Measurements from ENCODE around the gene OTOP3. TPM values are rescaled to one million over a fixed set of nuclear protein-coding genes. Genes with fewer than 3 reads are reported as not detected.

The OTOP3 gene
- polyA plus RNA-seq, 3 donors: not detected

DNA sequence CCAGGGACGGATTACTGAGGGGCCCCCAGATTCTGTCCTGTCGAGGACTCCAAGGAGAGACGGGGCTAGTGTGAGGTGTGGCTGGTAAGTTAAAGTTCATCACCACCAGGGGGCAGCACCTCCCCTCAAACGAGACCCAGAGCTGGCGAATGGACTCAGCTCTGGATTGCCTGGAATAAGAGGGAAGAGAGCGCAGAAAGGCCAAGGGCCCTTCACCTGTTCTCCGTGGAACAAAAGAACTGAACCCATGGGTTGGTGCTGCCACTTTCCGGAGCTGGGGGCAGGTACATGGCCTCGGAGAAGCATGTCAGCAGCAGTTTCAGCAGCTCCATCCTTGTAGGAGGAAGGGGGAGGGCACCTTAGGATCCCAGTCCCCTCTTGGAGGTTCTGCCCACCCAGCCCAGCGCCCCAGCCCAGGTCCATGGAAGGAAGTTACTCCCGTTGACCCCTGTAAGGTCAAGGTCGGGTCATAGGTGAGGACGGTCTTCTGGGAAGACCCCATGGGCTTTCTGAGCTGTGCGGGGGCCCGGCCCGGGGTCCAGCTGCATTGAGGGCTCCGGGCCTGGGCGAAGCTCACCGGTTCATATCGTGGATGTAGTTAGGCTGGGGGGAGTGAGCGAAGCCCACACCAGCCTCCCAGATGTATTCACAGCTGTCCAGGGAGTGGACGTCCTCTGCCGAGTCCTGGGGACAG lies 26.1 kb downstream of the OTOP3 start:
- Histone ChIP-seq H3K4me2 (replicated peaks; ENCODE audit: extremely low read depth, low read length, poor library complexity, severe bottlenecking) (no peak overlapping the region), H2AFZ (ENCODE audit: insufficient read depth, low read depth, low read length, poor library complexity, severe bottlenecking) (no peak overlapping the region), H3K4me3 (replicated peaks in 1 of 3; ENCODE audit: low read depth in 2 of 3, low read length in 3 of 3) (no peak overlapping the region), H3K79me2 (ENCODE audit: insufficient read depth, low read length) (no peaks in the 10 kb centered on the region), H3K4me1 (ENCODE audit: control insufficient read depth in 1 of 2, insufficient read depth in 2 of 2, low read length in 2 of 2) (peaks cover 0 to 6% of the 10 kb centered on the region in 2 donors), H3K9ac (ENCODE audit: insufficient read depth, low read length, poor library complexity, severe bottlenecking) (no peak overlapping the region), H3K27me3 (ENCODE audit: control insufficient read depth in 2 of 2, insufficient read depth in 2 of 2, low read length in 2 of 2) (peaks cover 0 to 2% of the 10 kb centered on the region in 2 donors), H3K27ac (ENCODE audit: low read depth in 1 of 2, low read length in 2 of 2) (no peak overlapping the region), H3K9me3 (replicated peaks in 1 of 2; ENCODE audit: control insufficient read depth in 1 of 2, insufficient read depth in 1 of 2, low read length in 2 of 2) (peaks cover 0 to 2% of the 10 kb centered on the region in 2 donors), H3K36me3 (replicated peaks in 1 of 2; ENCODE audit: control insufficient read depth in 1 of 2, insufficient read depth in 2 of 2, low read length in 2 of 2) (no peaks in the 10 kb centered on the region), H4K20me1 (ENCODE audit: insufficient read depth, low read length) (no peaks in the 10 kb centered on the region)
- H3K4me3 Mint-ChIP-seq: no peak overlapping the region
- intact Hi-C loops (cut with micrococcal nuclease): loop anchor here (2.0 to 10.0 kb wide), 5 partner anchors 37 to 230 kb away; partner anchors contain the start of gene OTOP2 (in 1 of the 2)
- TF ChIP-seq, protein P1, sequence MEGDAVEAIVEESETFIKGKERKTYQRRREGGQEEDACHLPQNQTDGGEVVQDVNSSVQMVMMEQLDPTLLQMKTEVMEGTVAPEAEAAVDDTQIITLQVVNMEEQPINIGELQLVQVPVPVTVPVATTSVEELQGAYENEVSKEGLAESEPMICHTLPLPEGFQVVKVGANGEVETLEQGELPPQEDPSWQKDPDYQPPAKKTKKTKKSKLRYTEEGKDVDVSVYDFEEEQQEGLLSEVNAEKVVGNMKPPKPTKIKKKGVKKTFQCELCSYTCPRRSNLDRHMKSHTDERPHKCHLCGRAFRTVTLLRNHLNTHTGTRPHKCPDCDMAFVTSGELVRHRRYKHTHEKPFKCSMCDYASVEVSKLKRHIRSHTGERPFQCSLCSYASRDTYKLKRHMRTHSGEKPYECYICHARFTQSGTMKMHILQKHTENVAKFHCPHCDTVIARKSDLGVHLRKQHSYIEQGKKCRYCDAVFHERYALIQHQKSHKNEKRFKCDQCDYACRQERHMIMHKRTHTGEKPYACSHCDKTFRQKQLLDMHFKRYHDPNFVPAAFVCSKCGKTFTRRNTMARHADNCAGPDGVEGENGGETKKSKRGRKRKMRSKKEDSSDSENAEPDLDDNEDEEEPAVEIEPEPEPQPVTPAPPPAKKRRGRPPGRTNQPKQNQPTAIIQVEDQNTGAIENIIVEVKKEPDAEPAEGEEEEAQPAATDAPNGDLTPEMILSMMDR (IDR thresholded peaks at IDR 0.05): peak; percentile 85
- peak overlapping the region in 1 of 7 donors; percentile 53 for H3K27ac Mint-ChIP-seq
- peak; percentile 75 to 82 (median 77) for DNase-seq
- 55% methylated on average over 21 of the region's 23 CpGs for WGBS (ENCODE audit: insufficient coverage)
- peaks cover 7% of the 10 kb centered on the region for H3K4me1 Mint-ChIP-seq
- H3K27me3 Mint-ChIP-seq (ENCODE audit: low read depth in 3 of 3): peaks cover 8 to 43% (median 11%) of the 10 kb centered on the region in 3 donors
- no peaks in the 10 kb centered on the region for H3K36me3 Mint-ChIP-seq
- peaks cover 0 to 2% (median 1%) of the 10 kb centered on the region in 7 donors for H3K9me3 Mint-ChIP-seq

DNA sequence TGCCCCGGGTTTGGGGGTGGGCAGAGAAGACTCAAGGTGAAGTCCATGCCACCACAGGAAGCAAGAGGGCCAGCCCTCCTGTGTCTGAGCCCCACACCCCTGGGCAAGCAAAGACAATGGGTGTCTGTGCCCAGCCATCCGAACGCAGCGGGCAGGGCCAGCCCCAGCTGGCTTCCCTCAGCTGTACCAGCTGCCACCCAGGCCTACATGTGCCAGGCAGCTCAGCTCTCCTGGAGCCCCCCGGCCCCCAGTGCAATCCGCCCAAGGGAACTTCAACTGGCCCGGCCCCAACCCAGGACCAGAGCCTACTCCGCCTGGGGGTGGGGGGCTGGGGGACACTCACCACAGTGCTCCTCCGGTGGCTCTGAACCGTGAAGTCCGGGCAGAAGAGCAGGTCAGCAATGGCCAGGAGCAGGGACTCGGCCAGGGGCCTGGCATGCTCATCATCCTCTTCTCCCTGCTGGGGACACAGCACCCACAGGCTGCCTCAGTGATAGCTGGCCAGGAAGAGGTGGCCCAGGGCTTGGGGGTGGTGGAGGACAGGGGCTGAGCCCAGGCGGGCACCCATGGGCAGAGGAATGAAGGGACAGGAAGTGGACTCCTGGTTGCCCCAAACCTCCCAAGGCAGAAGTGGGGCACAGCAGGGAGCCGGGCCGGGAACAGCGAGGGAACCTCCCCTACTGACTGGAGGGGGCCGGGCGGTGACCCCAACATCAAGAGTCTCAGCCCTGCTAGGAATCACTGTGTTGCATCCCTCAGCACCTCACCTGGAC lies 27.1 kb downstream of the OTOP3 start:
- Histone ChIP-seq H3K79me2 (ENCODE audit: insufficient read depth, low read length) (no peaks in the 10 kb centered on the region), H4K20me1 (ENCODE audit: insufficient read depth, low read length) (no peaks in the 10 kb centered on the region), H3K9me3 (replicated peaks in 1 of 2; ENCODE audit: control insufficient read depth in 1 of 2, insufficient read depth in 1 of 2, low read length in 2 of 2) (no peaks in the 10 kb centered on the region), H3K27ac (ENCODE audit: low read depth in 1 of 2, low read length in 2 of 2) (no peak overlapping the region), H2AFZ (ENCODE audit: insufficient read depth, low read depth, low read length, poor library complexity, severe bottlenecking) (no peak overlapping the region), H3K4me3 (replicated peaks in 1 of 3; ENCODE audit: low read depth in 2 of 3, low read length in 3 of 3) (no peak overlapping the region), H3K4me2 (replicated peaks; ENCODE audit: extremely low read depth, low read length, poor library complexity, severe bottlenecking) (no peak overlapping the region), H3K4me1 (ENCODE audit: control insufficient read depth in 1 of 2, insufficient read depth in 2 of 2, low read length in 2 of 2) (peaks cover 0 to 6% of the 10 kb centered on the region in 2 donors), H3K27me3 (ENCODE audit: control insufficient read depth in 2 of 2, insufficient read depth in 2 of 2, low read length in 2 of 2) (peaks cover 0 to 2% of the 10 kb centered on the region in 2 donors), H3K9ac (ENCODE audit: insufficient read depth, low read length, poor library complexity, severe bottlenecking) (no peak overlapping the region), H3K36me3 (replicated peaks in 1 of 2; ENCODE audit: control insufficient read depth in 1 of 2, insufficient read depth in 2 of 2, low read length in 2 of 2) (no peaks in the 10 kb centered on the region)
- intact Hi-C loops (cut with micrococcal nuclease): loop anchor here (5.0 to 10.0 kb wide), 4 partner anchors 39 to 229 kb away; no protein-coding TSS in a partner anchor
- DNase-seq: no peak
- TF ChIP-seq, protein P1 (IDR thresholded peaks at IDR 0.05): no peak
- Mint-ChIP-seq H3K27ac (no peak overlapping the region), H3K4me1 (peaks cover 7% of the 10 kb centered on the region), H3K9me3 (no peaks in the 10 kb centered on the region), H3K27me3 (ENCODE audit: low read depth in 3 of 3) (peaks cover 8 to 41% (median 12%) of the 10 kb centered on the region in 3 donors), H3K36me3 (no peaks in the 10 kb centered on the region), H3K4me3 (no peak overlapping the region)
- WGBS (ENCODE audit: insufficient coverage): 92% methylated on average over 13 of the region's 18 CpGs

Measured in CD14-positive monocyte (primary cell).